ENCODE data around the gene HDAC1.

HDAC1 gene

DNA sequence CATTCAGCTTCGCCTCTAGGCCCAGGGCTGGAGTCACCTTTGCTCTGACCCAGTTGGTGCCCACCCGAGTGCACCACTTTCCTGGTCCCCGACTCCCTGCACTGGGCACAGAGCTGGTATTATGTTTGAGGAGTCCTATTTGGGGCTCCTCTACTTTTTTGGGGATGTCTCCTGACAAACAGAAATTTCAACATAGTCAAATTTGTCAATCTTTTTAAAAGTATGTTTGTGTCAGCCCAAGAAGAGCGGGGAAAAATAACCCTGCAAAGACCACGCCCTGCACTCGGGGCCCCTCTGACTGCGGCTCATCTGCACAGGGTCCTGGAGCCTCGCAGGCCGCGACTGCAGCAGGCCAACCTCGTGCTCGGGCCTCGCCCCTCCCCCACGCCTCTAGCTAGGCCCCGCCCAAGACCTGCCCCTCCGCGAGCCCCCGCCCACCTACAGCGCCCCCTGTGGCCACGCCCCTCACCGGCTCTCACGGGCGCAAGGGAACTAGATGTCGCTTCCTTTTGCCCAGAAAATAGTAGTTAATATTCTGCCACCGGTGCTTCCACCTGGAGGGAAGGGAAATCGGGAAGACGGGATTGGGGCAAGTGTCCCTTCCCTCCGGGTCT is 59.0 kb downstream of the HDAC1 start:
- TF ChIP-seq, protein P1, sequence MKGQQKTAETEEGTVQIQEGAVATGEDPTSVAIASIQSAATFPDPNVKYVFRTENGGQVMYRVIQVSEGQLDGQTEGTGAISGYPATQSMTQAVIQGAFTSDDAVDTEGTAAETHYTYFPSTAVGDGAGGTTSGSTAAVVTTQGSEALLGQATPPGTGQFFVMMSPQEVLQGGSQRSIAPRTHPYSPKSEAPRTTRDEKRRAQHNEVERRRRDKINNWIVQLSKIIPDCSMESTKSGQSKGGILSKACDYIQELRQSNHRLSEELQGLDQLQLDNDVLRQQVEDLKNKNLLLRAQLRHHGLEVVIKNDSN (IDR thresholded peaks at IDR 0.05) = peak; percentile 47; the same call in 1 of the 2 replicates
- TF ChIP-seq, protein P2, sequence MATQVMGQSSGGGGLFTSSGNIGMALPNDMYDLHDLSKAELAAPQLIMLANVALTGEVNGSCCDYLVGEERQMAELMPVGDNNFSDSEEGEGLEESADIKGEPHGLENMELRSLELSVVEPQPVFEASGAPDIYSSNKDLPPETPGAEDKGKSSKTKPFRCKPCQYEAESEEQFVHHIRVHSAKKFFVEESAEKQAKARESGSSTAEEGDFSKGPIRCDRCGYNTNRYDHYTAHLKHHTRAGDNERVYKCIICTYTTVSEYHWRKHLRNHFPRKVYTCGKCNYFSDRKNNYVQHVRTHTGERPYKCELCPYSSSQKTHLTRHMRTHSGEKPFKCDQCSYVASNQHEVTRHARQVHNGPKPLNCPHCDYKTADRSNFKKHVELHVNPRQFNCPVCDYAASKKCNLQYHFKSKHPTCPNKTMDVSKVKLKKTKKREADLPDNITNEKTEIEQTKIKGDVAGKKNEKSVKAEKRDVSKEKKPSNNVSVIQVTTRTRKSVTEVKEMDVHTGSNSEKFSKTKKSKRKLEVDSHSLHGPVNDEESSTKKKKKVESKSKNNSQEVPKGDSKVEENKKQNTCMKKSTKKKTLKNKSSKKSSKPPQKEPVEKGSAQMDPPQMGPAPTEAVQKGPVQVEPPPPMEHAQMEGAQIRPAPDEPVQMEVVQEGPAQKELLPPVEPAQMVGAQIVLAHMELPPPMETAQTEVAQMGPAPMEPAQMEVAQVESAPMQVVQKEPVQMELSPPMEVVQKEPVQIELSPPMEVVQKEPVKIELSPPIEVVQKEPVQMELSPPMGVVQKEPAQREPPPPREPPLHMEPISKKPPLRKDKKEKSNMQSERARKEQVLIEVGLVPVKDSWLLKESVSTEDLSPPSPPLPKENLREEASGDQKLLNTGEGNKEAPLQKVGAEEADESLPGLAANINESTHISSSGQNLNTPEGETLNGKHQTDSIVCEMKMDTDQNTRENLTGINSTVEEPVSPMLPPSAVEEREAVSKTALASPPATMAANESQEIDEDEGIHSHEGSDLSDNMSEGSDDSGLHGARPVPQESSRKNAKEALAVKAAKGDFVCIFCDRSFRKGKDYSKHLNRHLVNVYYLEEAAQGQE (IDR thresholded peaks at IDR 0.05; ENCODE audit: low read depth) = no peak
- TF ChIP-seq FOXM1 (IDR thresholded peaks at IDR 0.05; ENCODE audit: borderline replicate concordance, low read depth) (no peak), RAD21 (IDR thresholded peaks at IDR 0.05; ENCODE audit: low read depth) (no peak), TEAD4 (IDR thresholded peaks at IDR 0.05) (peak; percentile 10; the same call in 1 of the 2 replicates), TCF12 (IDR thresholded peaks at IDR 0.05; ENCODE audit: low read depth) (peak; percentile 74; the same call in 1 of the 2 replicates), ZBTB7A (IDR thresholded peaks at IDR 0.05; ENCODE audit: low read depth) (no peak), NFIC (IDR thresholded peaks at IDR 0.05) (no peak), EP300 (IDR thresholded peaks at IDR 0.05; ENCODE audit: borderline replicate concordance) (no peak), TAF1 (IDR thresholded peaks at IDR 0.05; ENCODE audit: low read depth) (no peak), EGR1 (IDR thresholded peaks at IDR 0.05) (no peak), CEBPB (IDR thresholded peaks at IDR 0.05) (no peak), CREB1 (IDR thresholded peaks at IDR 0.05; ENCODE audit: low read depth) (no peak; the same call in 1 of the 2 replicates), YY1 (IDR thresholded peaks at IDR 0.05; ENCODE audit: low read depth) (no peak)
- TF ChIP-seq, protein P3, sequence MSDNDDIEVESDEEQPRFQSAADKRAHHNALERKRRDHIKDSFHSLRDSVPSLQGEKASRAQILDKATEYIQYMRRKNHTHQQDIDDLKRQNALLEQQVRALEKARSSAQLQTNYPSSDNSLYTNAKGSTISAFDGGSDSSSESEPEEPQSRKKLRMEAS (IDR thresholded peaks at IDR 0.05) = peak; percentile 100

DNA sequence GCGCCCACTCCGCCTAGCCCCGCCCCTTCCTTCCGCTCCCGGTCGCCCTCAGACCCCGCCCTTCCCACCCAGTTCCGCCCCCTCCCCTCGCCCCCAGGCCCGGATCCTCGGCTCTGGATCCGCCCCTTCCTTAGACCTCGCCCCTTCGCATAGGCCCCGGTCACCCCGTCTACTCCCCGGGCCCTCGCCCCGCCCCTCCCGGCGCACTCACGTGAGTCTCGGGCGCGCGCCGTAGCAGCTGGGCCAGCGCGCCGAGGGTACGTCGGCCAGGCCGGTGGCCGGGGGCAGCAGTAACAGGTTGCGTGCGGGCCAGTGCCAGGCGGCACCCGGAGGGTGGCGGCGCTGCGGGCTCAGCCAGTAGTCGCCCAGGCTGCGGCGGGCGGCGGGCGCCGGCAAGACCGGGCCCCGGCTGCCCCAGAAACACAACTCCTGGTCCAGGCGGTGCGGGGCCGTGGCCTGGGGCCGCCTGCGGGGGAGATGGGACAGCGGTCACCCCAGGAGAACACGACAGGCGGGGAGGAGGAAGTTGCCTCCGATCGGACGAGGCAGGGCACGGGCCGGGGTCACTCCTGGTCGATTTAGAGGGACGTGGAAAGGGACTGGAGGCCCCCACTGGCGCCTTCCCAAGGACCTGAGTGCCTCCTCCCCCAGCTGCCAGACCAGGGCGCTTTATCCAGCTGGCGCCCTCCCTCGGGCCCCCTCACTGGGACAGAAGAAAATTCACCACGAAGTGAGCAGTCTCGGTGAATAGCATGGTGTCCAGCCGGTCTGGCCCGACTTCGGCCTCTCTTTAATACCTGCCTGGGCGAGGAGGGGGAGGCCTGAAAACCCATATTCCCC is 59.7 kb downstream of the HDAC1 start:
- TF ChIP-seq, protein P3 (IDR thresholded peaks at IDR 0.05) = peak; percentile 49; the same call in 1 of the 2 replicates
- TF ChIP-seq EGR1 (IDR thresholded peaks at IDR 0.05) (no peak), RAD21 (IDR thresholded peaks at IDR 0.05; ENCODE audit: low read depth) (no peak), EP300 (IDR thresholded peaks at IDR 0.05; ENCODE audit: borderline replicate concordance) (no peak), ZBTB7A (IDR thresholded peaks at IDR 0.05; ENCODE audit: low read depth) (0 out of 2 replicates have a peak, but pooled peaks have one; percentile 50), FOXM1 (IDR thresholded peaks at IDR 0.05; ENCODE audit: borderline replicate concordance, low read depth) (no peak), CEBPB (IDR thresholded peaks at IDR 0.05) (no peak), TEAD4 (IDR thresholded peaks at IDR 0.05) (no peak)
- TF ChIP-seq, protein P1 (IDR thresholded peaks at IDR 0.05) = peak; percentile 83
- TF ChIP-seq, protein P2 (IDR thresholded peaks at IDR 0.05; ENCODE audit: low read depth) = no peak

DNA sequence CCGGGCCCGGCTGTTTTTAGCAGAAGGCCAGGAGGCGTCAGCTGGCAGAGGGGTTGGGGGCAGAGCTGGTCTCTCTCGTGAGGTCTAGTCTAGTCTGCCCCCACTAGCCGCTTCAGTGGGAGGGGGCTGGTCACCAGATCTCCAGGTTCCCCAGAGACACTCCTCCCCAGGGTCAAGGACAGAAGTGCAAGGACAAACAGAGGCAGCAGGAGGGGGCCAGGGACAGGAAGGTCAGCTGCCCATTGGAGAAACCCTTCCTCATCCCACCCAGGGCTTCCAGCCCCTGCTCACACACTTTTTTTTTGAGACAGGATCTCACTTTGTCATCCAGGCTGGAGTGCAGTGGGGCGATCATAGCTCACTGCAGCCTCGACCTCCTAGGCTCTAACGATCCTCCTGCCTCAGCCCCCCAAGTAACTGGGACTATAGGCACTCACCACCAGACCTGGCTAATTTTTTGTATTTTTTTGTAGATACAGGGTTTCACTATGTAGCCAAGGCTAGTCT is 60.4 kb downstream of the HDAC1 start:
- TF ChIP-seq ZBTB7A (IDR thresholded peaks at IDR 0.05; ENCODE audit: low read depth) (no peak), EGR1 (IDR thresholded peaks at IDR 0.05) (no peak), EP300 (IDR thresholded peaks at IDR 0.05; ENCODE audit: borderline replicate concordance) (no peak), RAD21 (IDR thresholded peaks at IDR 0.05; ENCODE audit: low read depth) (no peak), TCF12 (IDR thresholded peaks at IDR 0.05; ENCODE audit: low read depth) (no peak), TAF1 (IDR thresholded peaks at IDR 0.05; ENCODE audit: low read depth) (no peak), NFIC (IDR thresholded peaks at IDR 0.05) (no peak), TEAD4 (IDR thresholded peaks at IDR 0.05) (no peak), CREB1 (IDR thresholded peaks at IDR 0.05; ENCODE audit: low read depth) (no peak)
- TF ChIP-seq, protein P1 (IDR thresholded peaks at IDR 0.05) = no peak
- TF ChIP-seq, protein P2 (IDR thresholded peaks at IDR 0.05; ENCODE audit: low read depth) = no peak

Measured in Ishikawa (cell line).